Subcutaneous adipose tissue (tissue), 4 donors: ENCODE data around the gene ALKBH4. TPM values are rescaled to one million over a fixed set of nuclear protein-coding genes. Genes with fewer than 3 reads are reported as not detected.

Experiments used
- CTCF ChIP-seq: fragments of 450-650 bp; IDR thresholded peaks from one replicate; pipeline ENCODE4 v1.5.1; 2016; ENCODE audit warnings: low read depth, mild to moderate bottlenecking, control low read depth, antibody characterized with exemption, moderate library complexity
- total RNA-seq, 4 donors: library from RNA; depleted of rRNA; stranded (reverse); fragments of >200 nt; gene quantifications; one replicate each; pipeline ENCODE4 v1.1.0, GENCODE V29; 2016

ALKBH4 gene
- total RNA-seq, 4 donors from 2014 or later = 11.5 to 16.0 (median 13.2) TPM

GRCh38 chr7:102451371-102452054 lies 13.2 kb downstream of the ALKBH4 start:
- TF ChIP-seq CTCF = no peak

- no peak for TF ChIP-seq CTCF
Observed at GRCh38 chr7:102450242-102450641, 14.4 kb downstream of the ALKBH4 start.

DNA sequence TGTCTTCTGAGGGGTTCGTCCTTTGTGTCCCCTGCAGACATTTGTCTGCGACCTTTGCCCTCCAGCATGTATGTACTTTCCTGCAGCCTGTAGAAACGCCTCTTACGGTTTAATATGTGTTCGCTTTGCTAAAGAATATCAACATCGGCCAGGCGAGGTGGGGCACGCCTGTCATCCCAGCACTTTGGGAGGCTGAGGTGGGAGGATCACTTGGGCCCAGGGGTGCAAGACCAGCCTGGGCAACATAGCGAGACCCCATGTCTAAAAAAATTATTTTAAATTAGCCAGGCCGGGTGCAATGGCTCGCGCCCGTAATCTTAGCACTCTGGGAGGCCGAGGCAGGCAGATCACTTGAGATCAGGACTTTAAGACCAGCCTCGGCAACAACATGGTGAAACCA lies 15.5 kb downstream of the ALKBH4 start:
- no peak for TF ChIP-seq CTCF

DNA sequence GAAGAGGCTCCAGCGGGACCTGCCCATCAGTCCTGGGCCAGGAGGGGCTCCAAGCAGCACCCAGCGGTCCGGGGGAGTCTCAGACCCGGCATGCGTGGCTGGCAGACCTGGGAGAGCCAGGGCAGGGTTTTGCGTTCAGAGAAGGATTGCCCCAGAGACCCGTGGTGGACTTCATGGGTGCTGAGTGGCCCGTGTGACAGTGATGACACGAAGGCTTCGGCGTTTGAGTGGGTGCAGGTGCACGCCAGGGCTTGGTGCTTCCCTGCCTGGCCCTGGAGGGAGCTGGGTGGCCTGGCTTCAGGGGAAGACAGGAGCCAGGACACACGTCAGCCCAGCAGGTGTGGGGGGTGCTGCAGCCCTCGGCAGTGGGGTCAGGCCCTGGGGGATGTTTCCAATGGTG lies 17.4 kb downstream of the ALKBH4 start:
- no peak for TF ChIP-seq CTCF

- TF ChIP-seq CTCF = no peak
Observed at GRCh38 chr7:102446387-102447156, 18.1 kb downstream of the ALKBH4 start.

GRCh38 chr7:102445674-102446071 lies 19.0 kb downstream of the ALKBH4 start:
- TF ChIP-seq CTCF = no peak

DNA sequence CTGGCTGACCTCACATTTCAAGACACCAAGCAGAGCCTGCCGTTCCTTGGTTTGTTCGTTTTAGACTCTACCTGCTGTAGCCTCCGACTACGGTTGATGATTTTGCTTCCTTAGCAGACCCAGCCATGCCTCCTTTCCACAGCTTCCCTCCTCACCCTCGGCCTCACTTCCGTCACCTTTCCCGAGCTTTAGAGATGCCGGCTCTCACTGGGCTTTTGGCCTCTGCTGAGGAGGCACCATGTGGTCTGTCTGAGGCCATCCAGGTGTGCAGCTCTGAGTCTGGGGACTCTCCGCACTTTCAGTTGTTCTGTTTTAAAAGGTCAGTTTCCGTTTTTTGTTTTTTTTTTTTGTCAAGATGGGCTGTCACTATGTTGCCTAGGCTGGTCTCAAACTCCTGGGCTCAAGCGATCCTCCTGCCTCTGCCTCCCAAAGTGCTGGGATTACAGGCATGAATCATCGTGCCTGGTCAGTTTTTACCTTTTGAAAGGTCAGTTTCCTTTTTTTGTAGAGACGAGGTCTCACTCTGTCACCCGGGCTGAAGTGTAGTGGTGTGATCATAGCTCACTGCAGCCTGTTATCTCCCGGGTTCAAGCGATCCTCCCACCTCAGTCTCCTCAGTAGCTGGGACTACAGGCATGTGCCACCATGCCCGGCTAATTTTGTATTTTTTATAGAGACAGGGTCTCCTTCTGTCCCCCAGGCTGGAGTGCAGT lies 19.5 kb downstream of the ALKBH4 start:
- TF ChIP-seq CTCF = no peak
